IPS-NIHi7 (cell line): Measurements from ENCODE around the gene TP53AIP1.
"Not testable (repeated sequence)": the region's sequence is repeated elsewhere in the genome, so short reads cannot be mapped to it uniquely, and the experiment has no call there.

Source experiments
- DNase-seq: peaks from one replicate; pipeline ENCODE4 v3.0.0; 2012; ENCODE audit warnings: mixed read lengths; ENCODE audit errors: extremely low spot score

The TP53AIP1 gene

GRCh38 chr11:128926000-128926399 is 16.7 kb downstream of the TP53AIP1 start:
- no peak for DNase-seq

DNA sequence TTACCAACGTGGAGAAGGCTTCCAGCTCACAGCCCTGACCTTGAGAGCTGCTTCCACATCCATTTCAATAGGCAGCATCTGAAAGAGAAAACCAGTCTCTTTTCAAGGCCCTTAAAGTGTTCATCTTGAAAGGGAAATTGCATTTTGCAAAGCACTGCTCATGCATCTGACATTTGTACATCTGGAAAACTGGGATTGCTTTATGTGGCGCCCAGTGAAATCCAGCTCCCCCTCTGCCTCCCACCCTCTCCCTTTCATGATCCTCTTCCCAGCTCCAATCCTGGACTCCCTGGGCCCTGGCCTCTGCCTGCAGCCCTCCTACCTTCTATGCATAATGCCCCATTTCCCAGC is 17.4 kb downstream of the TP53AIP1 start:
- no peak for DNase-seq

- DNase-seq, result no peak
Measured at GRCh38 chr11:128924510-128925249, 18.0 kb downstream of the TP53AIP1 start.

- no peak for DNase-seq
Measured at GRCh38 chr11:128924104-128924503, 18.6 kb downstream of the TP53AIP1 start.

- DNase-seq, result no peak
Measured at GRCh38 chr11:128921793-128922192, 20.9 kb downstream of the TP53AIP1 start.

- no peak for DNase-seq
Measured at GRCh38 chr11:128920666-128921065, 22.0 kb downstream of the TP53AIP1 start.

DNA sequence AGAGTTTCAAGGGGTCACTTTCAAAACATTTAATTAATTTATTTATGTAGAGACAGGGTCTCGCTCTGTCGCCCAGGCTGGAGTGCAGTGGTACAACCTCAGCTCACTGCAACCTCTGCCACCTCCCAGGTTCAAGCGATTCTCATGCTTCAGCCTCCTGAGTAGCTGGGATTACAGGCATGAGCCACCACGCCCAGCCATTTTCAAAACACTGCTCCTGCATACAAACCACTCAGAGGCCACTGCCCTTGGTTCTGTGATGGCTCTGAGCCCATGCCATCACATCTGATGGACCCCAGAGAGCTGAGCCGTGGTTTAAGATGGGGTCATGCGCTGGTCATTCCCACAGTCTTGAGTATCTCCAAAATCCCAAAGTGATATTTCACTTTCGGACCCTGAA is 23.0 kb downstream of the TP53AIP1 start:
- not testable (repeated sequence) for DNase-seq

- DNase-seq, result no peak
Measured at GRCh38 chr11:128919216-128919615, 23.5 kb downstream of the TP53AIP1 start.

GRCh38 chr11:128917144-128917724 is 25.4 kb downstream of the TP53AIP1 start:
- DNase-seq, result no peak

DNA sequence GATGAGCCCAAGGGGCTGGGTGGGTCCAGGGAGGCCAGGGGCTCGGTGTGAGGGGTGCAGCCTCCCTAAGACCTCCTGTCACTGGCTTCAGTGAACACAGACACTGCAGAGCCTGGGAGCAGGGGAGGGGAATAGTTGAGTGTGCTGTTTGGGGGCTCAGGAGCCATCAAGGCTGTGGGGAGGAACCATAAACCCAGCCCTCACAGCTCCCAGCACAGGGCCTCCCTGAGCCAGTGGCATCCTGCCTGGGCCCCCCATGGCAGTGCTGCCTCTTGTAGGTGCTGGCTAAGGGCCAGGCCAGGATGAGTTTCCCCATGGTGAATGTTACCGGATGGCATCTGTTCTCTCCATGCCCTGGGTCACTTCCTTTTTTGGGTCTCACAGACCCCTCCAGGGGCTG is 26.0 kb downstream of the TP53AIP1 start:
- no peak for DNase-seq

- DNase-seq, result no peak
Measured at GRCh38 chr11:128916037-128916572, 26.6 kb downstream of the TP53AIP1 start.

DNA sequence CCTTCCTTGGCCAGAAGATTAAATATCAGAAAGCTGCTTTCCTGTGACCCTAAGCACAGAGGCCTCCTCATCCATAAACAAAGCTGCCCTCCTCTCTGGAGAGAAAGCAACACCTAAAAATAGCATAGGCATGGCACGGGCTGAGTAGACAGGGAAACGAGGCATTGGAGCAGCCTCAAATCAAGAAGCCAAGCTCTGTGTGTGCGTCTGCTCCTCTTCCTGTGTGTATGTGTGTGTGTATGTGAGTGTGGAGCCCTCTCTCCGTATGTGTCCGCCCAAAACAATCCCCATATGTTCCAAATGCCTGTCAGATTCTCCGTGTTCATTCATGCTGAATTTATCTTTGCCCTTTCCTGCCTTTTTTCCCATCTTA is 27.5 kb downstream of the TP53AIP1 start:
- no peak for DNase-seq

DNA sequence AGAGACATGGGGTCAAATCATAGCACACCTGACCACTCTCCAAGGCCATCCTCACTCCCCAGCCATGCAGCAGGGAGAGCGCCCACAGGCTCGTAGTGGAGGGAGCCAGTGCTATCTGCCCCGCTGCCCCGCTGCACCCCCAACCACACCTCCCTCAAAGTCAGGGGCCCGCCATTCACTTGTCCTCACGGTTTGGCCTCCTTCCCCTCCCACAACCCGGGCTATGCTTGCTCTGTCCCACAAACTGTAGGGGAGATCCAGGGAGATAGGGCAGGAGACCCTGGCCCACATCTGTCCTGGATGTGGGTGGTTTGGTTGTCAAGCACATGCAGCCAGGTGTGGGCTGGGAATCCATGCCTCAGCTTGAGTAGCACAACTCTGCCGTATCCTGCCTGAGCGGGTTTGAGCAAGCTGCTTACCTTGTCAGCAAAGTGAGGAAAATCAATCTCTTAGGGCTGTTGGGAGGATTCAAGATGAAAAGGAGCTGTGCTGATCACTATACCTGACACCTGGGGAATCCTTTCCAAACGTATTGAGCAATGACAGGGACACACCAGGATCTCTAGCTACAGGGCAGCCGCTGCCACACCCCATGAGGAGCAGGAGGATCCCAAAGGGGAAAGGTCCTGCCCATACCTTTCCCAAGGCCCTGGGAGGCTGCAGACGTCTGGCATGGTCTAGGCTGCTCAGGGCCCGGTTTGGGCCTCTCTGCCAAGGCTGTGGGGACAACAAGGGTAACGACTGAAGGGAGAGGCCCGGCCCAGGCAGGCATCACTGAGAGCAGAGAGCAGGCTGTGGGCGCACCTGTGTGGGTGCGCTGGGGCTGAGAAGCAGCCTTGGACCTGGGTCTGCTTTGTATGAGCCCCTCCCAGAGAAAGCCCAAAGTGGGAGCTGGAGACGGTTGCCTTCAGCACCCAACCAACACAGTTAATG is 28.2 kb downstream of the TP53AIP1 start:
- DNase-seq, result no peak

DNA sequence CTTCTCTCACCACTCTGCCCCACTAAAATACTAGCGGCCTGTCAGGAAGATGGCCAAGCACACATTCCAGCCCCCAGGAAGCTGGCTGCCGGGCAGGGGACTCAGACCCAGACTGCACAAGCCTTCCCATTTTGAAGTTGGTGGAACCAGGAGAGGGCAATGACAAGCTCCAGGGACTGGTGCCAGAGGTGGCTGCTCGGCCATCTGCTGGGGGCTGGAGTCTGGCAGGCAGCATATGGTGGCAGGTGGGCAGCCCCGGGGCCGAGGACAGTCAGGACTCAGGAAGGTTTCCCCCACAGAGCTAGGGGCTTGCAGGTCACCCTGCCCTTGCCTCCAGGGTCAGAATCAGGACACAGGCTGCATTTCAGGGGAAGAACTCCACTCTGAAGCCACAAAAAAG is 28.9 kb downstream of the TP53AIP1 start:
- no peak for DNase-seq

GRCh38 chr11:128911701-128912100 is 31.0 kb downstream of the TP53AIP1 start:
- no peak for DNase-seq

- no peak for DNase-seq
Measured at GRCh38 chr11:128911239-128911638, 31.4 kb downstream of the TP53AIP1 start.

DNA sequence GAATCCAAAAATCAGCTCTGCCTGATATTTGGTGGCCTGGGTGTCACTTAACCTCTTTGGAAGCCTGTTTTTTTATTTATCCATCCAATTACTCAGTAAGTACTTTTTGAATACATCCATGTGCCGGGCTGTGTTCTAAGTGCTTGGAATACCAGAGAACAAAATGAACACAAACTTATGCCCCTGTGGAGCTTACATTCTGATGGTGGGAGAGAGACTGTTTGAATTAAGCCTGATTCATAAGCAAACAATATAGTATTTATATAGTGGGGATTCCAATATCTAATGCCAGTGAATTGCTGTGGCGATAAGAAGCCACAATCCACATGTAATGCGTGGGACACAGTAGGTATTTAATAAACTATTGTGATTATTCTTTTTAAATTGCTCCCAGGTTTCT is 32.1 kb downstream of the TP53AIP1 start:
- DNase-seq, result no peak

- no peak for DNase-seq
Measured at GRCh38 chr11:128909438-128910125, 33.1 kb downstream of the TP53AIP1 start.

GRCh38 chr11:128908391-128909246 is 34.1 kb downstream of the TP53AIP1 start:
- no peak for DNase-seq

DNA sequence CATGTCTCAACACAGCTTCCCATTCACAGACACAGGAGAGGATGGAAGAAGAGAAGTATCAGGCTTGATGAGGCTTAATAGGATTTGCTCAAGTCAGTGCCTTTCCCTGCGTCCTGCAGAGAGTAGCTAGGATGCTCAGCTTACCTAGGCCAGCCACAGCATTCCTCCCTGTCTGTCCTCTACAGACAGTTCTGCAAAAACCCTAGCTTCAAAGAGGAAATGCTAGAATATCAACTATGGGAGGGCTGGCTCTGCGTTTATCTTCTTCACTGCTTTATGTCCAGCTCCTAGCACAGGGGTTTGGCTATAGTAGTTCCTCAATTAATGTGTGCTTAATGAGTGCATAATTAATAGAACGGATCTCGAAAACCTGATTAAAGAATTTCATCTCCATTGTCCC is 35.1 kb downstream of the TP53AIP1 start:
- DNase-seq, result no peak
